Endothelial cell (in vitro differentiated cells): ENCODE measurements around the gene ZNF518B. TPM values are rescaled to one million over a fixed set of nuclear protein-coding genes. Genes with fewer than 3 reads are reported as not detected.
"Not testable (repeated sequence)": the region's sequence is repeated elsewhere in the genome, so short reads cannot be mapped to it uniquely, and the experiment has no call there.

Experiments used
- DNase-seq: peaks from one replicate; pipeline ENCODE4 v3.0.0; 2021; ENCODE audit warnings: low spot score
- H3K27ac Mint-ChIP-seq: one replicate; pipeline ENCODE4 v1.8.0; 2021; ENCODE audit warnings: mixed read lengths, inconsistent platforms; ENCODE audit not compliant: unreplicated experiment
- H3K27me3 Mint-ChIP-seq: one replicate; pipeline ENCODE4 v1.8.0; 2021; ENCODE audit warnings: mild to moderate bottlenecking, moderate library complexity, mixed read lengths, inconsistent platforms; ENCODE audit not compliant: unreplicated experiment
- H3K36me3 Mint-ChIP-seq: one replicate; pipeline ENCODE4 v1.8.0; 2021; ENCODE audit warnings: mild to moderate bottlenecking, low read depth, mixed read lengths, inconsistent platforms; ENCODE audit not compliant: unreplicated experiment
- H3K4me1 Mint-ChIP-seq: one replicate; pipeline ENCODE4 v1.8.0; 2021; ENCODE audit warnings: mild to moderate bottlenecking, mixed read lengths, inconsistent platforms; ENCODE audit not compliant: unreplicated experiment
- H3K4me3 Mint-ChIP-seq: one replicate; pipeline ENCODE4 v1.8.0; 2021; ENCODE audit warnings: mild to moderate bottlenecking, mixed read lengths, inconsistent platforms; ENCODE audit not compliant: unreplicated experiment
- H3K9me3 Mint-ChIP-seq: one replicate; pipeline ENCODE4 v1.8.0; 2021; ENCODE audit warnings: mixed read lengths, inconsistent platforms; ENCODE audit not compliant: unreplicated experiment
- CTCF ChIP-seq: fragments of 200-600 bp; sonication (generic); IDR thresholded peaks from one replicate; pipeline ENCODE4 v1.5.0; 2021; ENCODE audit warnings: antibody characterized with exemption; ENCODE audit not compliant: unreplicated experiment
- total RNA-seq: library from RNA; stranded (reverse); fragmentation: NEBNext Ultra II Directional; extraction: Animal tissue kit (Norgen Biotek cat#: 25700); gene quantifications from one replicate; pipeline ENCODE4 v1.2.1, GENCODE V29; 2021; ENCODE audit not compliant: unreplicated experiment

Gene ZNF518B
- total RNA-seq, 1 donor from 2014 or later, result 44.0 TPM

DNA sequence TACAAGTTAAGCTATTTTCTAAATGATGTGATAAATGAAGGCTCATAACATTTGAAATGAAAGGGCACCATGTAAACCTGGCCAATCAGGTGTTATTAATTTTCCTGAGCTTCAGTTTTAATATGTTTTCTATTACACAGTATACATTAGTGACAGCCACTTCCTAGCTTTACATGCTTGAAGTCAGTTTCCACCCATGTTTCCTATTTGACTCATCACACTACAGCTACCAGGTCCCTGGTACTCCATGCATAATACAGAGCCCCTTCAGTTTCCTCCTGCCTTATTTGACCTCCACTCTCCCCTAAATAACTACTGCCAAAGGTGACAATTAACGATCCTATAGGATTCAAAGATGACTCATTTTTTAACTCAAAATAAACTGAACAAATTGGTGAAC is 18.3 kb downstream of the ZNF518B start:
- no peaks in the 10 kb centered on the region for H3K4me1 Mint-ChIP-seq
- peaks cover 12% of the 10 kb centered on the region for H3K36me3 Mint-ChIP-seq
- TF ChIP-seq CTCF, result no peak
- H3K27me3 Mint-ChIP-seq, result no peaks in the 10 kb centered on the region
- H3K9me3 Mint-ChIP-seq, result no peaks in the 10 kb centered on the region
- H3K27ac Mint-ChIP-seq, result no peak overlapping the region
- no peak overlapping the region for H3K4me3 Mint-ChIP-seq
- no peak for DNase-seq

- H3K27me3 Mint-ChIP-seq, result no peaks in the 10 kb centered on the region
- TF ChIP-seq CTCF, result no peak
- no peak for DNase-seq
- H3K4me1 Mint-ChIP-seq, result no peaks in the 10 kb centered on the region
- H3K36me3 Mint-ChIP-seq, result peaks cover 2% of the 10 kb centered on the region
- H3K9me3 Mint-ChIP-seq, result no peaks in the 10 kb centered on the region
- H3K4me3 Mint-ChIP-seq, result no peak overlapping the region
- H3K27ac Mint-ChIP-seq, result no peak overlapping the region
Observed at GRCh38 chr4:10437735-10438134, 19.5 kb downstream of the ZNF518B start.

DNA sequence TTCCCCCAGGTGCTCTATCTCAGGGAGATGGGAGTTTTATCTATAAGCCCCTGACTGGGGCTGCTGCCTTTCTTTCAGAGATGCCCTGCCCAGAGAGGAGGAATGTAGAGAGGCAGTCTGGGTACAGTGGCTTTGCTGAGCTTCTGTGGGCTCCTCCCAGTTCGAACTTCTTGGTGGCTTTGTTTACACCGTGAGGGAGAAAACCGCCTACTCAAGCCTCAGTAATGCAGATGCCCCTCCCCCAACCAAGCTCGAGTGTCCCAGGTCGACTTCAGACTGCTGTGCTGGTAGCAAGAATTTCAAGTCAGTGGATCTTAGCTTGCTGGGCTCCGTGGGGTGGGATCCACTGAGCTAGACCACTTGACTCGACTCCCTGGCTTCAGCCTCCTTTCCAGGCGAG is 29.5 kb downstream of the ZNF518B start:
- not testable (repeated sequence) for H3K27ac Mint-ChIP-seq, DNase-seq, H3K9me3 Mint-ChIP-seq, H3K27me3 Mint-ChIP-seq, H3K4me3 Mint-ChIP-seq, H3K36me3 Mint-ChIP-seq, H3K4me1 Mint-ChIP-seq

DNA sequence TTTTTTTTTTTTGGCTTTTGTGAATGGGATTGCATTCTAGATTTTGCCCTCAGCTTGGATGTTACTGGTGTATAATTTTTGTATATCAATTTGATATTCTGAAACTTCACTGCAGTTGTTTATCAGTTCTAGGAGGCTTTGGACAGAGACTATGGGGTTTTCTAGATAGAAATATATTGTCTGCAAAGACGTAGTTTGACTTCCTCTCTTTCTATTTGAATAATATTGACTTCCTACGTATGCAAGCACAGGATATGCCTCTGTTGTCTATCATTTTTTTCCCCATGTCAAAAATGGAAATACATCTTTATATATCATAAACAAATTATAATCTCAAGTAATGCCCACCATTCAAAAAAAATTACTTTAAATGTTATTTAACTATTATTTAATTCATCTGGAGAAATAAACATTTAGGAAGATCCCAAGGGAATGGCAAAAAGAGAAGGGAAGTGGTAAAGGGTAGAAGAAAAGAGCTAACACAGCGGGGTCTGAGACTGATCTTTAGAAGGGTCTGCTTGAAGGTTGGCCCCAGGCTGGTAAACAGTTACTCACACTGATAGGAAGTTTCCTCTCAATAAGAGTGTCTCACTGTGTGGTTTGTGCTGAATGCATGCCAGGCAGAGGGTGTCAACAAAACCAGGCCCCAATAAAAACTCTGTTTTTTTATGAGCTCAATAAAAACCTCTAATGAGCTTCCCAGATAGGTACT is 35.7 kb downstream of the ZNF518B start:
- H3K9me3 Mint-ChIP-seq, result no peaks in the 10 kb centered on the region
- H3K4me3 Mint-ChIP-seq, result no peak overlapping the region
- H3K27ac Mint-ChIP-seq, result no peak overlapping the region
- DNase-seq, result no peak
- TF ChIP-seq CTCF, result no peak
- H3K27me3 Mint-ChIP-seq, result no peaks in the 10 kb centered on the region
- no peaks in the 10 kb centered on the region for H3K36me3 Mint-ChIP-seq
- H3K4me1 Mint-ChIP-seq, result peaks cover 7% of the 10 kb centered on the region

GRCh38 chr4:10417740-10418139 is 39.5 kb downstream of the ZNF518B start:
- H3K27me3 Mint-ChIP-seq, result peaks cover 1% of the 10 kb centered on the region
- no peak for DNase-seq

More at GRCh38 chr4:10417740-10418139, 39.5 kb downstream of the ZNF518B start:
- no peak overlapping the region for H3K27ac Mint-ChIP-seq
- H3K4me3 Mint-ChIP-seq, result no peak overlapping the region
- no peaks in the 10 kb centered on the region for H3K36me3 Mint-ChIP-seq
- TF ChIP-seq CTCF, result no peak
- peaks cover 6% of the 10 kb centered on the region for H3K4me1 Mint-ChIP-seq
- H3K9me3 Mint-ChIP-seq, result no peaks in the 10 kb centered on the region
